OCI-LY7 (cell line): Measurements from ENCODE around the gene RPL7L1. TPM values are rescaled to one million over a fixed set of nuclear protein-coding genes. Genes with fewer than 3 reads are reported as not detected.
"Not testable (repeated sequence)": the region's sequence is repeated elsewhere in the genome, so short reads cannot be mapped to it uniquely, and the experiment has no call there.

Experiments
- BruUV-seq: library from RNA; stranded (reverse); fragments of 400-500 nt; replicated peaks from 2 replicates; lab custom pipeline; 2021; lab: Mats Ljungman, UMichigan
- CTCF ChIA-PET: fragments of 300-600 bp; sonication (Branson Sonifier 250); formaldehyde crosslinking; loops from one replicate; lab custom pipeline; 2022; ENCODE audit warnings: antibody characterized with exemption; ENCODE audit not compliant: unreplicated experiment; lab: Charles Lee
- POLR2A ChIA-PET: fragments of 300-600 bp; sonication (Branson Sonifier 250); formaldehyde crosslinking; loops from one replicate; lab custom pipeline; 2022; ENCODE audit warnings: antibody characterized with exemption; lab: Charles Lee
- DNase-seq: peaks from one replicate; pipeline ENCODE4 v3.0.0-alpha.2; 2015; ENCODE audit warnings: low spot score
- H2AFZ ChIP-seq: fragments of 200-600 bp; sonication (generic), shearing (Covaris generic); 2 replicates; pipeline ENCODE4 v1.6.1; 2014; ENCODE audit warnings: mild to moderate bottlenecking, antibody characterized with exemption, low read length, moderate library complexity
- H3K27ac ChIP-seq: fragments of 200-600 bp; sonication (generic); 2 replicates; pipeline ENCODE4 v1.5.1; 2014; ENCODE audit warnings: mixed run types, low read depth, mild to moderate bottlenecking, moderate library complexity, low read length, inconsistent platforms; ENCODE audit not compliant: poor library complexity, severe bottlenecking
- H3K36me3 ChIP-seq: fragments of 200-600 bp; sonication (generic); 2 replicates; pipeline ENCODE4 v1.6.1; 2014; ENCODE audit warnings: mild to moderate bottlenecking, antibody characterized with exemption, low read length, moderate library complexity, mixed read lengths; ENCODE audit not compliant: insufficient read depth
- H3K4me1 ChIP-seq: fragments of 200-600 bp; sonication (generic); 2 replicates; pipeline ENCODE4 v1.5.1; 2014; ENCODE audit warnings: mild to moderate bottlenecking, low read length; ENCODE audit not compliant: insufficient read depth, poor library complexity, severe bottlenecking
- H3K4me2 ChIP-seq: fragments of 200-600 bp; sonication (generic); 2 replicates; pipeline ENCODE4 v1.6.1; 2014; ENCODE audit warnings: mild to moderate bottlenecking, low read length
- H3K4me3 ChIP-seq: fragments of 200-600 bp; sonication (generic); 2 replicates; pipeline ENCODE4 v1.5.1; 2014; ENCODE audit warnings: mild to moderate bottlenecking, low read depth, low read length; ENCODE audit not compliant: poor library complexity, severe bottlenecking
- H3K79me2 ChIP-seq: fragments of 200-600 bp; sonication (generic); 2 replicates; pipeline ENCODE4 v1.6.1; 2016; ENCODE audit warnings: low read depth, mild to moderate bottlenecking, low read length, moderate library complexity, mixed read lengths; ENCODE audit not compliant: insufficient read depth
- H3K9me2 ChIP-seq: fragments of 200-600 bp; sonication (generic); 2 replicates; pipeline ENCODE4 v1.6.1; 2016; ENCODE audit warnings: mild to moderate bottlenecking, low read length, mixed read lengths; ENCODE audit not compliant: insufficient read depth
- H3K9me3 ChIP-seq: fragments of 200-600 bp; sonication (generic); 2 replicates; pipeline ENCODE4 v1.6.1; 2014; ENCODE audit warnings: mild to moderate bottlenecking, mixed run types, low read length, mixed read lengths
- H4K20me1 ChIP-seq: fragments of 200-600 bp; sonication (generic); 2 replicates; pipeline ENCODE4 v1.6.1; 2014; ENCODE audit warnings: mild to moderate bottlenecking, antibody characterized with exemption, low read length, moderate library complexity, mixed read lengths; ENCODE audit not compliant: insufficient read depth
- EZH2phosphoT487 ChIP-seq: fragments of 200-600 bp; sonication (generic); IDR thresholded peaks from 2 replicates; pipeline ENCODE4 v1.6.1; 2018; ENCODE audit warnings: low read depth, borderline replicate concordance, mild to moderate bottlenecking, mixed run types, antibody characterized with exemption, low read length, moderate library complexity, mixed read lengths
- intact Hi-C: fragments of 100-400 bp; cut with micrococcal nuclease; formaldehyde crosslinking; loops from one replicate; pipeline ENCODE4 v1.10.0; 2022; ENCODE audit not compliant: unreplicated experiment
- total RNA-seq, 2 experiments: library from RNA; depleted of rRNA in 1 of 2; stranded (reverse); fragments of >200 nt in 1 of 2; shearing (Covaris generic) in 1 of 2; gene quantifications; 2 replicates each; pipeline ENCODE4 v1.2.3, GENCODE V29; 2014 to 2022
- TF ChIP-seq, protein P1 (sequence below): fragments of 200-600 bp; sonication (generic); conservative IDR thresholded peaks from 2 replicates; pipeline ENCODE4 v1.5.1; 2014; ENCODE audit warnings: mild to moderate bottlenecking, antibody characterized with exemption, low read length, moderate library complexity, mixed read lengths

RPL7L1 gene
- total RNA-seq, 2 experiments from 2014 or later = 101 to 123 TPM

DNA sequence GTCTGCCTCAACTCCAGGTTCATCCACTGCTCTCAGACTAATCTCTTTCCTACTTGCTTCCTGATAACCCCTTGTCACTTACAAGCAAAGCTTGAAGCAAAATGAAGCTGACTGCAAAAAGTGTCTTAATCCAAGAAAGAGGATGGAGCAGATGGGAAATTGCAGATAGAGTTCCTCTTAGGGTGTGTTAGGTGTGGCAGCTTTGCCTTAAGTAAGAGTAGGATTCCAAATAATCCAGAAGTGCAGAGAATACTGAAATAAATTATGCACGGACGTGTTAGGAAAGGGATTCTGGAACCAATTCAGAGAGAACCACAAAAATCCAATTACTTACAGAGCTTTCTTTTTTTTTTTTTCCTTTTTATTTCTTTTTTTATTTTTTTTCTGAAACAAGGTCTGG lies 6.1 kb upstream of the RPL7L1 start:
- TF ChIP-seq, protein P1, sequence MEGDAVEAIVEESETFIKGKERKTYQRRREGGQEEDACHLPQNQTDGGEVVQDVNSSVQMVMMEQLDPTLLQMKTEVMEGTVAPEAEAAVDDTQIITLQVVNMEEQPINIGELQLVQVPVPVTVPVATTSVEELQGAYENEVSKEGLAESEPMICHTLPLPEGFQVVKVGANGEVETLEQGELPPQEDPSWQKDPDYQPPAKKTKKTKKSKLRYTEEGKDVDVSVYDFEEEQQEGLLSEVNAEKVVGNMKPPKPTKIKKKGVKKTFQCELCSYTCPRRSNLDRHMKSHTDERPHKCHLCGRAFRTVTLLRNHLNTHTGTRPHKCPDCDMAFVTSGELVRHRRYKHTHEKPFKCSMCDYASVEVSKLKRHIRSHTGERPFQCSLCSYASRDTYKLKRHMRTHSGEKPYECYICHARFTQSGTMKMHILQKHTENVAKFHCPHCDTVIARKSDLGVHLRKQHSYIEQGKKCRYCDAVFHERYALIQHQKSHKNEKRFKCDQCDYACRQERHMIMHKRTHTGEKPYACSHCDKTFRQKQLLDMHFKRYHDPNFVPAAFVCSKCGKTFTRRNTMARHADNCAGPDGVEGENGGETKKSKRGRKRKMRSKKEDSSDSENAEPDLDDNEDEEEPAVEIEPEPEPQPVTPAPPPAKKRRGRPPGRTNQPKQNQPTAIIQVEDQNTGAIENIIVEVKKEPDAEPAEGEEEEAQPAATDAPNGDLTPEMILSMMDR = no peak
- no peak for TF ChIP-seq EZH2phosphoT487
- no peaks in the 10 kb centered on the region for H3K9me2 ChIP-seq
- POLR2A ChIA-PET = interaction anchor here (0.5 to 1.0 kb wide), 6 partner anchors 84 to 158 kb away, joined by 3 to 7 read pairs (median 3); partner anchors contain the start of gene TBCC
- H3K27ac ChIP-seq = no peak overlapping the region
- H3K9me3 ChIP-seq = no peaks in the 10 kb centered on the region
- CTCF ChIA-PET = no interaction called here
- H3K4me2 ChIP-seq = no peak overlapping the region
- intact Hi-C loops = no loop called here
- H3K79me2 ChIP-seq = no peaks in the 10 kb centered on the region
- H4K20me1 ChIP-seq = no peaks in the 10 kb centered on the region
- peaks cover 20% of the 10 kb centered on the region for H3K4me1 ChIP-seq
- DNase-seq = no peak
- no peak overlapping the region for H3K4me3 ChIP-seq
- H2AFZ ChIP-seq = no peak overlapping the region
- H3K36me3 ChIP-seq = peaks cover 13% of the 10 kb centered on the region
- BruUV-seq = no TSS peak

DNA sequence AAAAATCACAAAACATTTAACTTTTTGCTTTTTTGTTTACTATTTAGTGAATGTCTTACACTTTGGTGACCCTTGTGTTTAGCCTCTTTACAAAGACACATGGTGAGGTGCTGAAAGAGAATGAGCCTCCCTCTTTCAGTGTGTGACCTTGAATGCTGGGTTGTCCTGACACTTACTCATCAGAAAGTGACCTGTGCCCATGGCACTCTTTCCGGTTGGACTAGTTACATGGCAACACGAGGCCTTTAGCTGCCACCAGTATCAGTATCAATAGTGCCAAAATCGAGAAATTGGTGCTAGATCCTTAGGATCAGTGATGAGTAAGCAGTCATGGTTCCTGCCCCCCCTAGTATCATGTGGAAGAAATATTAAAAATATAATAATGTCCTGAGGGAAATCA lies 1.7 kb upstream of the RPL7L1 start:
- H3K9me2 ChIP-seq = no peaks in the 10 kb centered on the region
- no peaks in the 10 kb centered on the region for H4K20me1 ChIP-seq
- H3K9me3 ChIP-seq = no peaks in the 10 kb centered on the region
- H2AFZ ChIP-seq = peak overlapping the region; percentile 77
- TF ChIP-seq, protein P1 = no peak
- no peak for TF ChIP-seq EZH2phosphoT487
- ChIA-PET CTCF (interaction anchor here (1.2 kb wide), 1 partner anchor 216 kb away, joined by 9 read pairs; no protein-coding TSS in a partner anchor), POLR2A (interaction anchor here (0.5 kb wide), 1 partner anchor 91 kb away, joined by 3 read pairs; no protein-coding TSS in a partner anchor)
- H3K4me3 ChIP-seq = no peak overlapping the region
- peak overlapping the region; percentile 10 for H3K27ac ChIP-seq
- peaks cover 29% of the 10 kb centered on the region for H3K79me2 ChIP-seq
- BruUV-seq = no TSS peak
- H3K4me2 ChIP-seq = no peak overlapping the region
- peaks cover 18% of the 10 kb centered on the region for H3K4me1 ChIP-seq
- peaks cover 18% of the 10 kb centered on the region for H3K36me3 ChIP-seq
- intact Hi-C loops = loop anchor here (1.0 to 5.0 kb wide), 6 partner anchors 21 to 661 kb away; partner anchors contain the start of genes BICRAL, MRPS10 and UBR2
- DNase-seq = no peak

DNA sequence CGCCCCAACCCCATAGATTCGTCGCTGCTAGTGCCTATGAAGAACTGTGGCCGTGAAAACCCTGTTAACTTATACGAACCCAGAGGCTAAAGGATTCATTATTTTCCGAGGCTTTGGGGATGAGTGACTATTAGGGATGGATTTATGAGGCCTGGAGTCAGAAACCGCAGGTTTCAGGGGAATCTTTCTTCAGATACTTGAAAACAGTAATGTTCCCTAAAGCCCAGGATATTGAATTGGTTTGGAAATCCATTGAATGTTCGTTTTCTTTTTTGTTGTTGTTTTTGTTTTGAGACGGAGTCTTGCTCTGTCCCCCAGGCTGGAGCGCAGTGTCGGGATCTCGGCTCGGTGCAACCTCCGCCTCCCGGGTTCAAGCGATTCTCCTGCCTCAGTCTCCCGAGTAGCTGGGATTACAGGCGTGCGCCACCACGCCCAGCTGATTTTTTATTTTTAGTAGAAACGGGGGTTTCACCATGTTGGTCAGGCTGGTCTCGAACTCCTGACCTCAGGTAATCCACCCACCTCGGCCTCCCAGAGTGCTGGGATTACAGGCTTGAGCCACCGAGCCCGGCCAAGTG lies 913 bp downstream of the RPL7L1 start:
- TSS peak; percentile 90 for BruUV-seq
- ChIA-PET POLR2A (interaction anchor here (0.6 to 1.6 kb wide), 12 partner anchors 9 to 155 kb away, joined by 3 to 7 read pairs (median 4); partner anchors contain the start of gene CNPY3), CTCF (interaction anchor here (0.6 kb wide), 2 partner anchors 97 to 1020 kb away, joined by 3 to 11 read pairs; no protein-coding TSS in a partner anchor)
- H4K20me1 ChIP-seq, H3K9me2 ChIP-seq, DNase-seq, intact Hi-C loops, H3K9me3 ChIP-seq: not testable (repeated sequence)
- H2AFZ ChIP-seq = peak overlapping the region; percentile 91; the same call in 1 of the 2 replicates
- H3K4me2 ChIP-seq = peak overlapping the region; percentile 80
- peaks cover 18% of the 10 kb centered on the region for H3K4me1 ChIP-seq
- H3K27ac ChIP-seq = peak overlapping the region; percentile 75
- peaks cover 43% of the 10 kb centered on the region for H3K36me3 ChIP-seq
- H3K79me2 ChIP-seq = peaks cover 45% of the 10 kb centered on the region
- peak overlapping the region; percentile 79 for H3K4me3 ChIP-seq
